GM23338 (cell line): ENCODE measurements around the gene PGPEP1. TPM values are rescaled to one million over a fixed set of nuclear protein-coding genes. Genes with fewer than 3 reads are reported as not detected.

Source experiments
- ATAC-seq: fragments of 200-7000 bp; cut with Tn5 transposase; 3 replicates; pipeline ENCODE4 v1.9.1; 2020
- DNase-seq: peaks from one replicate; pipeline ENCODE4 v3.0.0-alpha.2; 2015; ENCODE audit warnings: low spot score
- H2AFZ ChIP-seq: fragments of 200-600 bp; sonication (generic); 2 replicates; pipeline ENCODE4 v1.8.0; 2016; ENCODE audit warnings: antibody characterized with exemption, mild to moderate bottlenecking, moderate library complexity
- H3F3A ChIP-seq: fragments of 200-600 bp; sonication (generic); replicated peaks from 2 replicates; pipeline ENCODE4 v1.8.0; 2017; ENCODE audit warnings: antibody characterized with exemption, mixed run types, low read depth
- H3K27ac ChIP-seq: fragments of 200-600 bp; sonication (generic); 2 replicates; pipeline ENCODE4 v1.6.1; 2016; ENCODE audit warnings: low read depth
- H3K27me3 ChIP-seq: fragments of 200-600 bp; sonication (generic); 2 replicates; pipeline ENCODE4 v1.8.0; 2016; ENCODE audit warnings: mild to moderate bottlenecking, mixed run types, moderate library complexity; ENCODE audit not compliant: insufficient read depth
- H3K36me3 ChIP-seq: fragments of 200-600 bp; sonication (generic); 2 replicates; pipeline ENCODE4 v1.8.0; 2016; ENCODE audit warnings: mild to moderate bottlenecking; ENCODE audit not compliant: insufficient read depth
- H3K4me1 ChIP-seq: fragments of 200-600 bp; sonication (generic); 2 replicates; pipeline ENCODE4 v1.8.0; 2016; ENCODE audit warnings: mild to moderate bottlenecking, moderate library complexity; ENCODE audit not compliant: insufficient read depth
- H3K4me2 ChIP-seq: fragments of 200-600 bp; sonication (generic); 2 replicates; pipeline ENCODE4 v1.7.1; 2017; ENCODE audit warnings: mixed run types
- H3K4me3 ChIP-seq: fragments of 200-600 bp; sonication (generic); 2 replicates; pipeline ENCODE4 v1.6.1; 2016; ENCODE audit warnings: mixed run types
- H3K79me2 ChIP-seq: fragments of 200-600 bp; sonication (generic); replicated peaks from 2 replicates; pipeline ENCODE4 v1.8.0; 2017; ENCODE audit warnings: mild to moderate bottlenecking; ENCODE audit not compliant: insufficient read depth
- H3K9me2 ChIP-seq: fragments of 200-600 bp; sonication (generic); 2 replicates; pipeline ENCODE4 v1.8.0; 2017; ENCODE audit not compliant: insufficient read depth
- H4K20me1 ChIP-seq: fragments of 200-600 bp; sonication (generic); replicated peaks from 2 replicates; pipeline ENCODE4 v1.8.0; 2017; ENCODE audit warnings: mild to moderate bottlenecking; ENCODE audit not compliant: insufficient read depth
- H3K27ac Mint-ChIP-seq: 2 replicates; pipeline ENCODE4 v1.8.0; 2020; ENCODE audit warnings: inconsistent platforms, mild to moderate bottlenecking, moderate library complexity, mixed read lengths
- H3K27me3 Mint-ChIP-seq: 3 replicates; pipeline ENCODE4 v1.8.0; 2022; ENCODE audit warnings: low read depth, mild to moderate bottlenecking, moderate library complexity, mixed read lengths, inconsistent platforms; ENCODE audit not compliant: insufficient read depth, poor library complexity
- H3K36me3 Mint-ChIP-seq: 3 replicates; pipeline ENCODE4 v1.8.0; 2021; ENCODE audit warnings: low read depth, mild to moderate bottlenecking, inconsistent platforms, moderate library complexity, mixed read lengths
- H3K4me1 Mint-ChIP-seq: 3 replicates; pipeline ENCODE4 v1.8.0; 2020; ENCODE audit warnings: mild to moderate bottlenecking, inconsistent platforms, mixed read lengths
- H3K4me3 Mint-ChIP-seq: 3 replicates; pipeline ENCODE4 v1.8.0; 2021; ENCODE audit warnings: moderate library complexity, mild to moderate bottlenecking, inconsistent platforms, mixed read lengths
- H3K9me3 Mint-ChIP-seq: 3 replicates; pipeline ENCODE4 v1.8.0; 2020; ENCODE audit warnings: moderate library complexity, mild to moderate bottlenecking, inconsistent platforms, mixed read lengths
- CREB1 ChIP-seq: fragments of 250-450 bp; sonication (Bioruptor Pico); IDR thresholded peaks from 2 replicates; pipeline ENCODE4 v1.5.0; 2020; ENCODE audit warnings: low read depth, mild to moderate bottlenecking, moderate library complexity
- EZH2 ChIP-seq: fragments of 200-600 bp; sonication (generic); IDR thresholded peaks from one replicate; pipeline ENCODE4 v1.8.0; 2017; ENCODE audit warnings: antibody characterized with exemption, mild to moderate bottlenecking, low read depth; ENCODE audit not compliant: unreplicated experiment
- EZH2phosphoT487 ChIP-seq: fragments of 200-600 bp; sonication (generic); IDR thresholded peaks from one replicate; pipeline ENCODE4 v1.8.1; 2018; ENCODE audit warnings: antibody characterized with exemption; ENCODE audit not compliant: unreplicated experiment
- JUNB ChIP-seq: IDR thresholded peaks from one replicate; pipeline ENCODE4 v1.6.1; 2016; ENCODE audit warnings: antibody characterized with exemption; ENCODE audit not compliant: unreplicated experiment
- NANOG ChIP-seq: IDR thresholded peaks from 2 replicates; pipeline ENCODE4 v1.6.1; 2016; ENCODE audit warnings: antibody characterized with exemption, borderline replicate concordance
- POLR2AphosphoS5 ChIP-seq: IDR thresholded peaks from 2 replicates; pipeline ENCODE4 v1.6.1; 2016; ENCODE audit warnings: antibody characterized with exemption, low read depth
- STAT1 ChIP-seq: IDR thresholded peaks from one replicate; pipeline ENCODE4 v1.6.1; 2016; ENCODE audit warnings: antibody characterized with exemption; ENCODE audit not compliant: unreplicated experiment
- ZNF114 ChIP-seq: fragments of 250-450 bp; sonication (Bioruptor Pico); IDR thresholded peaks from 2 replicates; pipeline ENCODE4 v1.5.0; 2020; ENCODE audit warnings: mild to moderate bottlenecking, moderate library complexity
- ZNF331 ChIP-seq: fragments of 250-450 bp; sonication (Bioruptor Pico); IDR thresholded peaks from 2 replicates; pipeline ENCODE4 v1.5.0; 2020; ENCODE audit warnings: low read depth, mild to moderate bottlenecking, moderate library complexity
- polyA plus RNA-seq: library from polyadenylated mRNA; unstranded; fragments of >200 nt; fragmentation: Nextera tagmentation; extraction: Ambion mirVana; gene quantifications from 2 replicates; pipeline ENCODE4 v1.2.1, GENCODE V29; 2016
- total RNA-seq: library from RNA; depleted of rRNA; stranded (reverse); fragments of >200 nt; shearing (Covaris generic); gene quantifications from 2 replicates; pipeline ENCODE4 v1.2.3, GENCODE V29; 2014
- TF ChIP-seq, protein P1 (sequence below): IDR thresholded peaks from 2 replicates; pipeline ENCODE4 v1.6.1; 2016; ENCODE audit warnings: antibody characterized with exemption
- TF ChIP-seq, protein P2 (sequence below): IDR thresholded peaks from one replicate; pipeline ENCODE4 v1.6.1; 2018; ENCODE audit warnings: antibody characterized with exemption; ENCODE audit not compliant: unreplicated experiment
- TF ChIP-seq, protein P3 (sequence below): fragments of 250-450 bp; sonication (Bioruptor Pico); IDR thresholded peaks from 2 replicates; pipeline ENCODE4 v1.5.0; 2020; ENCODE audit warnings: mild to moderate bottlenecking, moderate library complexity
- TF ChIP-seq, protein P4 (sequence below), 2 experiments: fragments of 200-600 bp in 1 of 2; sonication (generic) in 1 of 2; conservative IDR thresholded peaks; 2 replicates each; pipeline versions ENCODE4 v1.5.1 to v1.6.1; 2016 to 2017; ENCODE audit warnings: antibody characterized with exemption in 2 of 2, low read depth in 2 of 2, mild to moderate bottlenecking in 2 of 2, moderate library complexity in 1 of 2

Gene PGPEP1
- total and polyA plus RNA-seq, 2 experiments from 2014 or later, result 15.5 to 18.9 TPM

DNA sequence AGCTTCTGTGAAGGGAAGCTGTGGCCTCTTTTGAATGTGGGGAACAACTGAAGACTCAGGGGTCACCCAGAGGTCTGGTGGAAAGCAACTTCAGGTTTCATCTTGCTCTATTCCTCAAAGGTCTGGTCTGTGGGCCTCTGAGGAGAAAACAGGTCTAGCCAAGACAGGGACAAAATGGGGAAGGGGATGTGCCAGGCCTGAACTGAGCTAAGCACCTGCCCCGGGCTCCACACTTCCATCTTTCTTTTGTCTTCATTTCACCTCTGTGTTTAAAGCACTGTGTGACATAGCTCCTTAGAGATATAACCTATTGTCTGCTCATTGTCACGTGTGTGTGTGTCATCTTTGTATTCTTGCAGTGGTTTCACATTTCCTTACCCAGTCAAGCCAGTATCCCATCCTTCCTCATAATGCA is 25.6 kb downstream of the PGPEP1 start:
- peaks cover 5% of the 10 kb centered on the region; the same call in 2 of the 3 replicates for H3K9me3 Mint-ChIP-seq
- no peaks in the 10 kb centered on the region for H3K9me2 ChIP-seq
- peaks cover 18% of the 10 kb centered on the region for H3K27me3 Mint-ChIP-seq
- no peaks in the 10 kb centered on the region for H3K27me3 ChIP-seq
- peaks cover 27% of the 10 kb centered on the region for H3K4me1 ChIP-seq
- no peak overlapping the region for H3K4me2 ChIP-seq
- H3K36me3 ChIP-seq, result no peaks in the 10 kb centered on the region
- H2AFZ ChIP-seq, result no peak overlapping the region
- H3K27ac Mint-ChIP-seq, result peak overlapping the region; percentile 94
- peaks cover 19% of the 10 kb centered on the region for H3F3A ChIP-seq
- no peak for DNase-seq
- TF ChIP-seq, protein P1, sequence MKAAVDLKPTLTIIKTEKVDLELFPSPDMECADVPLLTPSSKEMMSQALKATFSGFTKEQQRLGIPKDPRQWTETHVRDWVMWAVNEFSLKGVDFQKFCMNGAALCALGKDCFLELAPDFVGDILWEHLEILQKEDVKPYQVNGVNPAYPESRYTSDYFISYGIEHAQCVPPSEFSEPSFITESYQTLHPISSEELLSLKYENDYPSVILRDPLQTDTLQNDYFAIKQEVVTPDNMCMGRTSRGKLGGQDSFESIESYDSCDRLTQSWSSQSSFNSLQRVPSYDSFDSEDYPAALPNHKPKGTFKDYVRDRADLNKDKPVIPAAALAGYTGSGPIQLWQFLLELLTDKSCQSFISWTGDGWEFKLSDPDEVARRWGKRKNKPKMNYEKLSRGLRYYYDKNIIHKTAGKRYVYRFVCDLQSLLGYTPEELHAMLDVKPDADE, result no peak
- no peak for TF ChIP-seq NANOG
- no peak for TF ChIP-seq POLR2AphosphoS5
- no peak for TF ChIP-seq STAT1
- no peak for TF ChIP-seq ZNF331 (CRISPR knock-in tag)
- TF ChIP-seq JUNB, result no peak
- no peak for TF ChIP-seq ZNF114 (CRISPR knock-in tag)
- TF ChIP-seq EZH2phosphoT487, result no peak
- TF ChIP-seq, protein P2, sequence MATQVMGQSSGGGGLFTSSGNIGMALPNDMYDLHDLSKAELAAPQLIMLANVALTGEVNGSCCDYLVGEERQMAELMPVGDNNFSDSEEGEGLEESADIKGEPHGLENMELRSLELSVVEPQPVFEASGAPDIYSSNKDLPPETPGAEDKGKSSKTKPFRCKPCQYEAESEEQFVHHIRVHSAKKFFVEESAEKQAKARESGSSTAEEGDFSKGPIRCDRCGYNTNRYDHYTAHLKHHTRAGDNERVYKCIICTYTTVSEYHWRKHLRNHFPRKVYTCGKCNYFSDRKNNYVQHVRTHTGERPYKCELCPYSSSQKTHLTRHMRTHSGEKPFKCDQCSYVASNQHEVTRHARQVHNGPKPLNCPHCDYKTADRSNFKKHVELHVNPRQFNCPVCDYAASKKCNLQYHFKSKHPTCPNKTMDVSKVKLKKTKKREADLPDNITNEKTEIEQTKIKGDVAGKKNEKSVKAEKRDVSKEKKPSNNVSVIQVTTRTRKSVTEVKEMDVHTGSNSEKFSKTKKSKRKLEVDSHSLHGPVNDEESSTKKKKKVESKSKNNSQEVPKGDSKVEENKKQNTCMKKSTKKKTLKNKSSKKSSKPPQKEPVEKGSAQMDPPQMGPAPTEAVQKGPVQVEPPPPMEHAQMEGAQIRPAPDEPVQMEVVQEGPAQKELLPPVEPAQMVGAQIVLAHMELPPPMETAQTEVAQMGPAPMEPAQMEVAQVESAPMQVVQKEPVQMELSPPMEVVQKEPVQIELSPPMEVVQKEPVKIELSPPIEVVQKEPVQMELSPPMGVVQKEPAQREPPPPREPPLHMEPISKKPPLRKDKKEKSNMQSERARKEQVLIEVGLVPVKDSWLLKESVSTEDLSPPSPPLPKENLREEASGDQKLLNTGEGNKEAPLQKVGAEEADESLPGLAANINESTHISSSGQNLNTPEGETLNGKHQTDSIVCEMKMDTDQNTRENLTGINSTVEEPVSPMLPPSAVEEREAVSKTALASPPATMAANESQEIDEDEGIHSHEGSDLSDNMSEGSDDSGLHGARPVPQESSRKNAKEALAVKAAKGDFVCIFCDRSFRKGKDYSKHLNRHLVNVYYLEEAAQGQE, result no peak
- TF ChIP-seq EZH2, result no peak
- TF ChIP-seq, protein P3, sequence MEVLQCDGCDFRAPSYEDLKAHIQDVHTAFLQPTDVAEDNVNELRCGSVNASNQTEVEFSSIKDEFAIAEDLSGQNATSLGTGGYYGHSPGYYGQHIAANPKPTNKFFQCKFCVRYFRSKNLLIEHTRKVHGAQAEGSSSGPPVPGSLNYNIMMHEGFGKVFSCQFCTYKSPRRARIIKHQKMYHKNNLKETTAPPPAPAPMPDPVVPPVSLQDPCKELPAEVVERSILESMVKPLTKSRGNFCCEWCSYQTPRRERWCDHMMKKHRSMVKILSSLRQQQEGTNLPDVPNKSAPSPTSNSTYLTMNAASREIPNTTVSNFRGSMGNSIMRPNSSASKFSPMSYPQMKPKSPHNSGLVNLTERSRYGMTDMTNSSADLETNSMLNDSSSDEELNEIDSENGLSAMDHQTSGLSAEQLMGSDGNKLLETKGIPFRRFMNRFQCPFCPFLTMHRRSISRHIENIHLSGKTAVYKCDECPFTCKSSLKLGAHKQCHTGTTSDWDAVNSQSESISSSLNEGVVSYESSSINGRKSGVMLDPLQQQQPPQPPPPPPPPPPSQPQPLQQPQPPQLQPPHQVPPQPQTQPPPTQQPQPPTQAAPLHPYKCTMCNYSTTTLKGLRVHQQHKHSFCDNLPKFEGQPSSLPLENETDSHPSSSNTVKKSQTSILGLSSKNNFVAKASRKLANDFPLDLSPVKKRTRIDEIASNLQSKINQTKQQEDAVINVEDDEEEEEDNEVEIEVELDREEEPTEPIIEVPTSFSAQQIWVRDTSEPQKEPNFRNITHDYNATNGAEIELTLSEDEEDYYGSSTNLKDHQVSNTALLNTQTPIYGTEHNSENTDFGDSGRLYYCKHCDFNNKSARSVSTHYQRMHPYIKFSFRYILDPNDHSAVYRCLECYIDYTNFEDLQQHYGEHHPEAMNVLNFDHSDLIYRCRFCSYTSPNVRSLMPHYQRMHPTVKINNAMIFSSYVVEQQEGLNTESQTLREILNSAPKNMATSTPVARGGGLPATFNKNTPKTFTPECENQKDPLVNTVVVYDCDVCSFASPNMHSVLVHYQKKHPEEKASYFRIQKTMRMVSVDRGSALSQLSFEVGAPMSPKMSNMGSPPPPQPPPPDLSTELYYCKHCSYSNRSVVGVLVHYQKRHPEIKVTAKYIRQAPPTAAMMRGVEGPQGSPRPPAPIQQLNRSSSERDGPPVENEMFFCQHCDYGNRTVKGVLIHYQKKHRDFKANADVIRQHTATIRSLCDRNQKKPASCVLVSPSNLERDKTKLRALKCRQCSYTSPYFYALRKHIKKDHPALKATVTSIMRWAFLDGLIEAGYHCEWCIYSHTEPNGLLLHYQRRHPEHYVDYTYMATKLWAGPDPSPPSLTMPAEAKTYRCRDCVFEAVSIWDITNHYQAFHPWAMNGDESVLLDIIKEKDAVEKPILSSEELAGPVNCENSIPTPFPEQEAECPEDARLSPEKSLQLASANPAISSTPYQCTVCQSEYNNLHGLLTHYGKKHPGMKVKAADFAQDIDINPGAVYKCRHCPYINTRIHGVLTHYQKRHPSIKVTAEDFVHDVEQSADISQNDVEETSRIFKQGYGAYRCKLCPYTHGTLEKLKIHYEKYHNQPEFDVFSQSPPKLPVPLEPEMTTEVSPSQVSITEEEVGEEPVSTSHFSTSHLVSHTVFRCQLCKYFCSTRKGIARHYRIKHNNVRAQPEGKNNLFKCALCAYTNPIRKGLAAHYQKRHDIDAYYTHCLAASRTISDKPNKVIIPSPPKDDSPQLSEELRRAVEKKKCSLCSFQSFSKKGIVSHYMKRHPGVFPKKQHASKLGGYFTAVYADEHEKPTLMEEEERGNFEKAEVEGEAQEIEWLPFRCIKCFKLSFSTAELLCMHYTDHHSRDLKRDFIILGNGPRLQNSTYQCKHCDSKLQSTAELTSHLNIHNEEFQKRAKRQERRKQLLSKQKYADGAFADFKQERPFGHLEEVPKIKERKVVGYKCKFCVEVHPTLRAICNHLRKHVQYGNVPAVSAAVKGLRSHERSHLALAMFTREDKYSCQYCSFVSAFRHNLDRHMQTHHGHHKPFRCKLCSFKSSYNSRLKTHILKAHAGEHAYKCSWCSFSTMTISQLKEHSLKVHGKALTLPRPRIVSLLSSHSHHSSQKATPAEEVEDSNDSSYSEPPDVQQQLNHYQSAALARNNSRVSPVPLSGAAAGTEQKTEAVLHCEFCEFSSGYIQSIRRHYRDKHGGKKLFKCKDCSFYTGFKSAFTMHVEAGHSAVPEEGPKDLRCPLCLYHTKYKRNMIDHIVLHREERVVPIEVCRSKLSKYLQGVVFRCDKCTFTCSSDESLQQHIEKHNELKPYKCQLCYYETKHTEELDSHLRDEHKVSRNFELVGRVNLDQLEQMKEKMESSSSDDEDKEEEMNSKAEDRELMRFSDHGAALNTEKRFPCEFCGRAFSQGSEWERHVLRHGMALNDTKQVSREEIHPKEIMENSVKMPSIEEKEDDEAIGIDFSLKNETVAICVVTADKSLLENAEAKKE (CRISPR knock-in tag), result no peak
- no peak for TF ChIP-seq CREB1 (CRISPR knock-in tag)
- TF ChIP-seq, protein P4, sequence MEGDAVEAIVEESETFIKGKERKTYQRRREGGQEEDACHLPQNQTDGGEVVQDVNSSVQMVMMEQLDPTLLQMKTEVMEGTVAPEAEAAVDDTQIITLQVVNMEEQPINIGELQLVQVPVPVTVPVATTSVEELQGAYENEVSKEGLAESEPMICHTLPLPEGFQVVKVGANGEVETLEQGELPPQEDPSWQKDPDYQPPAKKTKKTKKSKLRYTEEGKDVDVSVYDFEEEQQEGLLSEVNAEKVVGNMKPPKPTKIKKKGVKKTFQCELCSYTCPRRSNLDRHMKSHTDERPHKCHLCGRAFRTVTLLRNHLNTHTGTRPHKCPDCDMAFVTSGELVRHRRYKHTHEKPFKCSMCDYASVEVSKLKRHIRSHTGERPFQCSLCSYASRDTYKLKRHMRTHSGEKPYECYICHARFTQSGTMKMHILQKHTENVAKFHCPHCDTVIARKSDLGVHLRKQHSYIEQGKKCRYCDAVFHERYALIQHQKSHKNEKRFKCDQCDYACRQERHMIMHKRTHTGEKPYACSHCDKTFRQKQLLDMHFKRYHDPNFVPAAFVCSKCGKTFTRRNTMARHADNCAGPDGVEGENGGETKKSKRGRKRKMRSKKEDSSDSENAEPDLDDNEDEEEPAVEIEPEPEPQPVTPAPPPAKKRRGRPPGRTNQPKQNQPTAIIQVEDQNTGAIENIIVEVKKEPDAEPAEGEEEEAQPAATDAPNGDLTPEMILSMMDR (conservative IDR thresholded peaks at IDR 0.05; ENCODE audit: low read depth in 2 of 2), result no peak
- H3K79me2 ChIP-seq, result no peaks in the 10 kb centered on the region
- H3K27ac ChIP-seq, result peak overlapping the region; percentile 97
- ATAC-seq, result no peak
- no peak overlapping the region for H3K4me3 Mint-ChIP-seq
- H3K36me3 Mint-ChIP-seq, result peaks cover 53% of the 10 kb centered on the region
- H3K4me3 ChIP-seq, result no peak overlapping the region
- H4K20me1 ChIP-seq, result no peaks in the 10 kb centered on the region
- peaks cover 35% of the 10 kb centered on the region for H3K4me1 Mint-ChIP-seq
